Stimulated activated CD8-positive, alpha-beta memory T cell treated with anti-CD3 and anti-CD28 coated beads, Interleukin-4, amount 100 ng/mL, for 1 hour (primary cell): Measurements from ENCODE around the gene HECW1.
"Not testable (repeated sequence)": the region's sequence is repeated elsewhere in the genome, so short reads cannot be mapped to it uniquely, and the experiment has no call there.

Experiments used
- DNase-seq, 2 donors: peaks; one replicate each; pipeline ENCODE4 v3.0.0-alpha.2; 2020; ENCODE audit warnings: low read depth in 2 of 2, low spot score in 1 of 2

The HECW1 gene

DNA sequence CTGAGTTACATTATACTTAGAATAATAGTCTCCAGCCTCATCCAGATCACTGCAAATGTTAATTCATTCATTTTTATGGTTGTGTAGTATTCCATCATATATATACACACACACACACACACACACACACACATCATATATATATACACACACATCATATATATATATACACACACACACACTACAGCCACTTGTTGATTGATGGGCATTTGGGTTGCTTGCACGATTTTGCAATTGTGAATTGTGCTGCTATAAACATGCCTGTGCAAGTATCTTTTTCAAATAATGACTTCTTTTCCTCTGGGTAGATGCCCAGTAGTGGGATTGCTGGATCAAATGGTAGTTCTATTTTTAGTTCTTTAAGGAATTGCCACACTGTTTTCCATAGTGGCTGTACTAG lies 233.2 kb downstream of the HECW1 start:
- DNase-seq, result not testable (repeated sequence)

DNA sequence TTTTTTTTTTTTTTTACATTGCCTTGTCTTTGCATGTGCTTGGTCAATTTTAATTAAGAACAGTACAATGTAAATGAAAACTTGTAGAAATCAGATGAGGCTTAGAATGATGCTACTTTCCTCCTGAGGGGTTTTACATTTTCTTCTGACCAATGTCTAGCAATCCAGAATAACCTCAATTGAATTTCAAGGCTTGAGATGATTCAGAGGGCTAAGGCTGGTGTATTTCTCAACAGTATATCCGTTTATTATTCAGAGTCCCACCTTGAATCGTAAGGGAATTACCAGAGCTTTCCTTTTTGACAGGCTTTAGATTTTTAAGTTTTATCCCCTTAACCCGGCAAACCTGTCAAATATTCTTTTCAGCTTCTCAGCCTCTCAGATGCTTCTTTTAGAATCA lies 239.2 kb downstream of the HECW1 start:
- no peak for DNase-seq

- no peak for DNase-seq
Measured at GRCh38 chr7:43353902-43354301, 241.5 kb downstream of the HECW1 start.

DNA sequence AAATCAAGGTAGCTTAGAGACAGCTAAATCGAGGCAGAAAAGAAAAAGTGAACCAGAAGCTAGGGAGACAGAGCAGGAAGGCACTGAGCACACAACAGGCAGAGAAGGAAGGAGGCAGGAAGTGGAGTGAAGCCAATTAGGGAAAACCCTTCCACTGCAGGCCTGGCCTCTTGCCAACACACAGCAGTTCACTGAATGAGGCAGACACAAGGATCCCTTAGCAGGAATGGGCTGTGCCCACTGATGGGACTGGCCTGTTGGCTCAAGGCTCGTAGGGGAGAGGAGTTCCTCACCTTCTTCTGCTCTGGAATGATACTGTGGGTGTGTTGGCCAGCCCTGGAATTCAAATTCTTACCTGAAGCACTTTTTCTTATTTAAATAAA lies 250.2 kb downstream of the HECW1 start:
- DNase-seq, result no peak

GRCh38 chr7:43363035-43363791 lies 250.8 kb downstream of the HECW1 start:
- DNase-seq, result no peak

- DNase-seq, result no peak
Measured at GRCh38 chr7:43364391-43364790, 251.9 kb downstream of the HECW1 start.

- DNase-seq, result no peak
Measured at GRCh38 chr7:43372676-43373355, 260.4 kb downstream of the HECW1 start.

DNA sequence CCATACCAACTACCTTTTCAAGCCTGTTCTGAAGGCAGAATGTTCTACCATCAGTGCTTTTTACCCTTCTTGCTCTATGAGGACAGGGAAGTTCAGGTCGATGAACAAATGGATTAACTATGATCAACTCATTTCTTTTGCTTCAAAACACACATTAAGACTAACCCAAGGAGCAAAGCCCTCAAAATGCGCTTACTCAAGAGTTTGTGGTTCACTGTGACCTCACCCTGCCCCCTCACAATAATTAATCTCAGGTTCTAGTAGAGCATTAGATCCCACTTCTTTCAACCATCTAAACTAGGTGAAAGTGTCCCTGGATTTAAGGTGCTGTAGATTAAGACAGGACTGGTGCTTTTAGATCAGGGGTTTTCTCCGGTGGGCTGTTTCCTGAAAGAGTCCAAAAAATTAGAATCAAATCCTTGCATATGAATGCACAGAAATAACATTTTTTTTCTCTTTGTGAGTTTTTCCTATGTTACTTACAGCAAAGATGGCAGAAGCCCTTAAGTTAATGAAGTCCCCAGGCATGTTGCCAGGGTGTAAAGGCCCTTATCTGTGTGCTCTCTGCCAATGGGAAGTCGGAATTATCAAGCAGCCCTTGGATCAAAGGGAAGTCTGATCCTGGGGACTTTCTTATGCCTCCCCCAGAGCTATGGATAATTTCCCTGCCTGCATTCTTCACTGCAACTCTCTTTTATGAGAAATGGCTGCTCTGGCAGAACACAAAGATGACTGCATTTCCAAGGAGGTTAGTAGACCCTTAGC lies 264.9 kb downstream of the HECW1 start:
- DNase-seq, result no peak

- DNase-seq, result no peak
Measured at GRCh38 chr7:43379210-43379609, 266.8 kb downstream of the HECW1 start.

DNA sequence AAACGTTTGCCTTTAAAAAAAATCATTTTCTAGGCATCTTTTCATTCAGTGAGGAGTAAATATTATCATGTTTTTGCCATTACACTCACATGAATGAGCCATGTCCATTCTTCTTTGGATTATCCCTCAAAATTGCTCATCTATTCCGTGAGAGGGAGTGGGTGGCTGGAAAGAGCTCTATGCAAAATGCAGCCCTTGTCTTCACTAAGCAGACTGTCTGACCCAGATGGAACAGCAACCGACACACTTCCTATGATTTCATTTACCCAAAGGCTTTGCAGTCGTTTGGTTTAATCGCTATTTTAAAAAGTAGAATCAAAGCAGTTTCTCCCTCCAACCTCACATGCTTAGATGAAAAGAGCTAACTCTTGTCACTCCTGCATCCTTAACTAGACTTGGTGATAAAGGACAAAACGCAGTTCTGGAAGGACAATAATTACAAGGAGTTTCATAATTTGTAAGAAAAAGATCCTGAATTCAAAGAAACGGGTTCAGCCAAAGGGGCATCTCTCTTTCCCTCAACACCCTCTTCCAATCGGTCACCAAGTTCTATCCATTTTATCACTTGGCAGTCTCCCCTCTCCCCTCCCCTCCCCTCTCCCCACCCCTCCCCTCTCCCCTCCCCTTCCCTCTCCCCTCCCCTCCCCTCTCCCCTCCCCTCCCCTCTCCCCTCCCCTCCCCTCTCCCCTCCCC lies 272.3 kb downstream of the HECW1 start:
- DNase-seq, result no peak

DNA sequence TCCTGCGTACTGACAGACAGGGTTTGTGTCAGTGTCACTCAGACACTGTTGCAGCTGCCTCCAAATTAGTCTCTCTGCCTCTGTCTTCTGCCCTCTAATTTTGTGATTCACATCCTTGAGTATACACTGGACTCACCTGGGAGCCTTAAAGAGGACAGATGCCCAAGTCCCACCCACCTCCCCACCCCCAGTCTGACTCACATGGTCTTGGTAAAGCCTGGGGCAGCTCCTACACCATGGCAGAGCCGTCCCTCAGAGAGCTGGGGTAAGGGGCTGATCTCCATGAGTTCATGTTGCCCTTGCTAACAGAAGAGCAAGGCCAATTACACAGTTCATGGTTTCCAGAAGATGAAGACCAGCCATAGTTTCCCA lies 272.8 kb downstream of the HECW1 start:
- no peak for DNase-seq

DNA sequence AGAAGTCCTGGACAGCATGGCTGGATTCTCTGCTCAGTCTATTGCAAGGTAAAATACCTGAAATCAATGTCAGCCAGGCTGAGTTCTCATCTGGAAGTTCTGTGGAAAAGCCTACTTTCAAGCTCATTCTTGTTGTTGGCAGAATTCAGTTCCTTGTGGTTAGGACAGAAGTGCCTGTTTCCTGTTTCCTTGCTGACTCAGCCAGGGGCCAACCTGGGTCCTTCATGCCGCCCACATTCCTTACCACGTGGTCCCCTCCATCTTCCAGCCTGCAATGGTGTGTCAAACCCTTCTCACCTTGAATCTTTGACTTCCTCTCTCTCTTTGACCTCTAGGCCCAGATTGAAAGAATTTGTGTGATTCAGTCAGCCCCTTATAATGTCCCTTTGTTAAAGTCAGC lies 273.4 kb downstream of the HECW1 start:
- DNase-seq, result no peak

DNA sequence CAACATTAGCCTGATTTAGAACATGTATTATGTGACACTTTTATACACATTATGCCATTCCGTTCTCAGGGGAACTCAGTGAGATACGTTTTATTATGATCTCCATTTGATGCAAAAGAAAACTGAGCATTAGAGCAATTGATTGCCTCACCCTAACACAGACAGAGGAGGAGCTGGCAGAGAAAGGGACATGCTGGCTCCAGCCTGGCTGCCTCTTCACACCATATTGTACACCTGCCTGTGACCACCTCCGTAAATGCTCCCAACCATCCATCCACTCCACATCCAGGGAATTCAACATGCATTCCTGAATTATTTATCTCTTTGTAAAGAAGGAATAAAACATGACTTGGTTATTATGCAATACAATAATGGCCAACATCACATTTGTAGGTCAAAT lies 275.5 kb downstream of the HECW1 start:
- no peak for DNase-seq

- DNase-seq, result no peak
Measured at GRCh38 chr7:43390576-43390975, 278.1 kb downstream of the HECW1 start.

GRCh38 chr7:43391518-43391917 lies 279.1 kb downstream of the HECW1 start:
- DNase-seq, result no peak

DNA sequence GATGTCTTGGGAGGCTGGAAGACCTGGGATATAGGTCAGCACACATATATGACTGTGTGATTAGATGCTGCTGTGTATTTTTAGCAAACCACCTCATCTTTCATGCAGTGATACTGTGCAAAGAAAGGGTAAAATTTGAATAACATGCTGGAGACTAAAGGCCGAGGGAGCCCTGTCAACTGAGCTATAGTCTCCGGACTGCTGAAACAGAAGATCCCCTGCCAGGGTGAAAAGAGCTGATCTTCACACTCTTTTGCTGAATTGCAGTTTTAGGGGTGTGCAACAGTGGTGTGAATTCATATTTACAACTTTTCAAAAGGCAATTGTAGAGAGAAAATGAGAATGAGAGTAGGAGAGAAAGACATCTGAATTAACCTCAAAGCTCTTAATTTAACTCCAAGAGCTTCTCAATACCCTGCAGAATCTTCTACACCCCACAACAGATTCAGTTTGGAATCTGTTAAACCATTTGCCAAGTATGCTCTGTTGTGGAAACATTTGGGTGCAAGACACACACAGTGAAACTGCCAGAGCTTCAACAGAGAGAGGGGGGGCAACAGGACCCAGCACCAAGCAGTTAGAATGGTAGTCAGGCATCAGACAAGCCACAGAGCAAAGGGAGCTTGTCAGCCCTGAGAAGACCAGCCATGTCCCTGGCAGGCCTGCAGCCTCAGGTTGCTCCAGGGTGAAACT lies 280.3 kb downstream of the HECW1 start:
- DNase-seq, result no peak

GRCh38 chr7:43394441-43395130 lies 282.1 kb downstream of the HECW1 start:
- no peak for DNase-seq

- DNase-seq, result no peak
Measured at GRCh38 chr7:43395351-43395750, 282.9 kb downstream of the HECW1 start.

- DNase-seq, result no peak
Measured at GRCh38 chr7:43396187-43396740, 283.8 kb downstream of the HECW1 start.

DNA sequence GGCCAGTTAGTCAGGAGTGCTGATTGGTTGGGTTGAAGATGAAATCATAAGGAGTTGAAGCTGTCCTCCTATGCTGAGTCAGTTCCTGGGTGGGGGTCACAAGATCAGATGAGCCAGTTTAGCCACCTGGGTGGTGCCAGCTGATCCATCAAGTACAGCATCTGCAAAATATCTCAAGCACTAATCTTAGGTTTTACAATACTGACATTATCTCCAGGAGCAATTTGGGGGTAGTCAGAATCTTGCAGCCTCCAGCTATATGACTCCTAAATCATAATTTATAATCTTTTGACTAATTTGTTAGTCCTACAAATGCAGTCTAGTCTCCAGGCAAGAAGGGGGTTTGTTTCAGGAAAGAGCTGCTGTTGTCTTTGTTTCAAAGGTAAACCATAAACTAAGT lies 286.4 kb downstream of the HECW1 start:
- DNase-seq, result no peak
